ENCODE measurements around the gene MAP2K5.

MAP2K5 gene

DNA sequence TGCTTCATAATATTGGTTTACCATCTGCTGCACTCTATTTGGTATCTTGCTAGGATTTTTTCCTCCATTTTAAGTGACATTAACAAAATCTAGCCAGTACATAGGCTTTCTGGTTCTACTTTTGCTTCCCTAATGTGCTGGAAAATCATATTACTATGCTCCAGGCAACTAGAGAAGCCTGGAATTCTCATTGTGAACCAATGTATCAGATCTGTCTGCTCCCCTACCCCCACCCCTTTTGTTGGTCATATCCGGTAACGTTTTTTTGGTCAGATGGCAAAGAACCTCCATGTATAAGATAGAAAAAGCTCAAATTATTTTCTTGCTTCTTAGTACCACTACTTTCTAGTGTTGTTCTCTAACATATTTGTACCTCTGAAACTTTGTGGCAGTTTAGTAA is 17.1 kb downstream of the MAP2K5 start:
- no peak for DNase-seq (ENCODE audit: low read depth)

DNA sequence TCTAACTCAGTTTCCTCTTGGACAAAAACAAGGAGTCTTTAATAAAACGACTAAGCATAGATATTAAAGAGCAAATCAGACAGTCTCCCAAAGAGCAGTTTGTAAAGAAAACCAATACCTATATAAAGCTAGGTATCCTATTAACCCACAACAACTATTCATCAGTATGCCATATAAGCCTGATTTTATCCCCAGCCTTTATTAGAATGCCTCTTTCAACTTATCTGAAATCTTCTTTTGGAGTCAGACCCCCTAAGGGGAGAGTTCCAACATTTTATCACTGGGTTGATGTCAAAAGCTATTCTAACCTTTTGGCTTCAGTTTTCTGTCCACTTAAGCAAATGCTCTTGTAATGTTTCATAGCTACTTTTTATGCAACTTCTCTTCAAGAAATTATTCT is 17.8 kb downstream of the MAP2K5 start:
- DNase-seq (ENCODE audit: low read depth) = no peak

DNA sequence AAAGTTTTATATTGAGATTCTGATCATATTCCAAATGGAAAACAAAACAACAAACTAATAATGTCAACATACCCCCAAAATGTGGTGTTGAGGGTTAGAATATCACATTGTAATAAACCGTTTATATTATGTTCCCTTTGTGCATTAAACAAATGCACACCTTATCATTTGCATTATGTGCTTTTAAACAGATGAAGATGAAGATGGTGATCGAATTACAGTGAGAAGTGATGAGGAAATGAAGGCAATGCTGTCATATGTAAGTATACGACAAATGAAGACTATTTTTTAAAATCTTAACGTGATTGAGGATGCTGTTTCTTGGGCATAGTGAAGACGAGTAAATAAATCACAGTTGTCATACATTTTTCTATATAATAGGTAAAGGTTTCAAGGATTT is 20.6 kb downstream of the MAP2K5 start:
- no peak for DNase-seq (ENCODE audit: low read depth)

DNA sequence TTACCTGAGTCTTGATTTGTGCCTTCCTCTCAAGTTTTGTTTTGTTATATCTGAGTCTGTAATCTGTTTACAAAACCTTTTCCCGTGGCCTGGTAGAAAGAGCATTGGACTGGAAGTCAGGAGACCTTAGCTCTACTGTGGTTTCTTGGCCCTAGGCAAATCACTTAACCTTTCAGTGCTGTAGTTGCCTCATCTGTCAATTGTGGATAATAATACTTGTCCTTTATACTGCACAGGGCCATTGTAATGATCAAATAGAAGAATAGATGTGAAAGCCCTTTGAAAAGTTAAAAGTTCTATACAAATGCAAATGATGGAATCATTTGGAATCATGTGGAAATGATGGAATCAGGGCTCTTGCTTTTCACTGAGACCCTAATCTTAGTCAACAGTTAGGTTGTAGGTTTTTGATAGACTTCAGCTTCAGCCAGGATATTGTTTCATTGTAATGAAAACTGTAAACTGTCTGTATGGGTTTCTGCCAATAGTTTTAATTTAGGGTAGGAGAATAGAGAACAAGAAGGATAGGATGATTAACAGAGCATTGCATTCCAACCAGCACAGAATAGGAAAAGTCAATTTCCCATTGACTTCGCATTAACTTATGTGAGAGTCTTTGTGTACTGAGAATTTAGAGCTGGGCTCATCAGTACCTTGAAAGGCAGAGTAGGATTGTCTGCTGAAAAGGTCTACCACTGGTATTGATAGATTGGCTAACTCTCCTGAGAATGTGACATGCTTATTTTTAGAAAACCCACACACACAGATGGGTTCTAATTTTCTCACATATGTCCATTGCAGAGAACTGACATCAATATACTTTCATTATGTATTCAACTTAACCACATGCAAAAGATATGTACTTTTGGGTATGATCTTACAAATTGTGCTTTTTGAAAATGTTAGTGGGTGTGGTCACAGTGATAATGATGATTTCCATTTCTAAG is 21.8 kb downstream of the MAP2K5 start:
- DNase-seq (ENCODE audit: low read depth) = no peak

DNA sequence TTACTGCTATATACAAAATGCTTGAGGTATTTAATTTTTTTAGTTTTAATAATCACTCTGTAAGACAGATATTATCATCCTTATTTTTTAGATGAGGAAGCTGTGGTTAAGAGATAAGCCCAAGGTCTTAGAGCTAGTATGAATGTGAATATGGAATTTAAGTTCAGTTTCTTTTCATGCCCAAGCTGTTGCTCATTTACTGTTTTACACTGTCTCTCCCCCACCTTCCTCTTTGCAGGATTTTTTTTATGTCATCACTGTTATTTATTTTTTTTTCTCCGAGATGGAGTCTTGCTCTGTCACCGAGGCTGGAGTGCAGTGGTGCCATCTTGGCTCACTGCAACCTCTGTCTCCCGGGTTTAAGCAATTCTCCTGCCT is 22.5 kb downstream of the MAP2K5 start:
- no peak for DNase-seq (ENCODE audit: low read depth)

DNA sequence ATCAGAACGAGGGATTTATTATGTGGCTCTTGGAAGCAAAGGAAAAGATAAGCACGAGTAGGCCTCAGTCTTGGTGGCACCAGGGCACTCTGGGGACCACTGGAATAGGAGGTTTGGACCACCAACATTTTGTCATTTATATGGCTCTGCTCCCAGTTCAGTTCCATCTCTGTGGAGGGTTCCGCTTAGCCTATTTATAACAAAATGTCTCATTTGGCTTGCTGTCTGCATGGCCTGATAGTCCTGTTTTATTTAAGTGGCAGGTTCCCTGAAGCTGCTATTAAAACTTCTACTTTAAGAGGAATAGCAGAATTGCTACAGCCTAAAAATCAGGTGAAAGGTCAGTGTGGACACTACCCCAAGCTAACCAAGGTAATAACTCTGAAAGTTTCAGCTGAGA is 27.2 kb downstream of the MAP2K5 start:
- no peak for DNase-seq (ENCODE audit: low read depth)

DNA sequence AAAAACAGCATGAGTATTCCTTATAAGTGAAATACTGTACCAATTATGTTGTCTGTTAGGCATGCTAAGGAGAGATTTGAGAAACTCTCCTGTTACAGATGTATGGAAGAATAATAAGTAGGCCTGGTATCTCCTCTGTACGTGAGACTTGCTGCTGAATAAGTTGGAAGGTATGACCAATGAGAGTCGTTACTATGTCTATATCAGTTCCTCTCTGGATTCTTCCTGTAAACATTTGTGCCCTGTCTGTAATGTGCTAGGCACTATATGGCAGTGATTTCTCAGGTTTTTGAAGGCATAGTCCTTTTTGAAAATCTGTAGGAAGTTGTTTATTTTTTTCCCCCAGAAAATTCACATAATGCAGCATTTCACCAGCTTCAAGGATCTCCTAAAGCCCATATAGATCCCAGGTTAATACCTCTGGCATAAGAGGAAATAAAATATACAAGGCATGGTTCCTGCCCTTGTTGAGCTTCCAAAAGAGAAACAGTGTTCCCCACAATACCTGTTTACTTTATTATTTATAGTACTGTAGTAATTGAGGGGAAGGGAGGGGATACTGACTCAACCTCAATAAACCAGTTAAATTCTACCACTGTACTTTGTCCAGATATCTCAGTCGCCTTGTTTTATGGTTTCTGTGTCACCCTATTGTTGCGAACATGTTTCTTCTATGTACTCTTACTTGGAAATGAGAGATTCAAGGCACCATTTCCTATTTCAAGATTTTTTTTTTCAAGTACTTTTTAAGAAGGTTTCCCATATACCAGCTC is 28.6 kb downstream of the MAP2K5 start:
- no peak for DNase-seq (ENCODE audit: low read depth)

DNA sequence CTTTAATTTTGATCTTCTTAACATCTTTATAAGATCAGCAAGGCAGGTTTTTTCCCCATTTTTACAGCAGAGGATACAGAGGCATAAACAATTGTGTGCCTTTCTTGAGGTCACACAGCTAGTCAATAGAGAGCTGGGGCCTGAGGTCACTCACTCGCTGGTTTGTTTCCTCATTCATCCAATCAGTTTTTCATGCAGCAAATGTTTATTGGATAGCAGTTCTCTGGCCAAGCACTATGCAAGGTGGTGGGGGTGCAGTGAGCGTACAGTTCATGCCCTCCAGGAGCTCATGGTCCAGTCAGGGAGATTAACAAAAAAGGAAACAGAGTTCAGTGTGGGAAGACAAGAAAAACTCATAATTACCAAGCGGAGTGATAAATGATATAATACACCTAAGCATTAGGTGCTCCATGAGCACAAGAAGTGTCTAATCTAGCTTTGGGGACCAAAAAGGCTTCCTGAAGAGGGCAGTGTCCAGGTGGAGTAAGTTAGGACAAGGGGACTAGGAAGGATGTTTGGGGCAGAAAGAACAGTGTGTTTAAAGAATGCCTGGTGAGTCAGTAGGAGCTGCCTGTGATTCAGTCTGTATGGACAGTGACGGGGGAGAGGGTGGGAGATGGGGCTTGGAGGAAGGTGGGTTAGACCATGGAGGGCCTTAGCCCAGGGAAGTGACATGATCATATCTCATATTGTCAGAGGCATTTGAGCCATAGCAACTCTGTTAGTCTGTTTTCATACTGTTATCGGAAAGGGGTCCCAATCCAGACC is 29.3 kb downstream of the MAP2K5 start:
- DNase-seq (ENCODE audit: low read depth) = no peak

DNA sequence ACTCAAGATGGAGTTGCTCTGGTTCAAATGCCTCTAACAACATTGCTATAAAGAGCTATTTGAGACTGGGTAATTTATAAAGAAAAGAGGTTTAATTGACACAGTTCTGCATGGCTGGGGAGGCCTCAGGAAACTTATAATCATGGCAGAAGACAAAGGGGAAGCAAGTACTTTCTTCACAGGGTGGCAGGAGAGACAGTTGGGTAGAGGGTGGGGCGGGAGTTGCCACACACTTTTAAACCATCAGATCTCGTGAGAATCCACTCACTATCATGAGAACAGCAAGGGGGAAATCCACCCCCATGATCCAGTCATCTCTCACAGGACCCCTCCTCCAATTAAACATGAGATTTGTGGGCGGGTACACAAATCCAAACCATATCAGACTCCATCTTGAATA is 30.7 kb downstream of the MAP2K5 start:
- no peak for DNase-seq (ENCODE audit: low read depth)

DNA sequence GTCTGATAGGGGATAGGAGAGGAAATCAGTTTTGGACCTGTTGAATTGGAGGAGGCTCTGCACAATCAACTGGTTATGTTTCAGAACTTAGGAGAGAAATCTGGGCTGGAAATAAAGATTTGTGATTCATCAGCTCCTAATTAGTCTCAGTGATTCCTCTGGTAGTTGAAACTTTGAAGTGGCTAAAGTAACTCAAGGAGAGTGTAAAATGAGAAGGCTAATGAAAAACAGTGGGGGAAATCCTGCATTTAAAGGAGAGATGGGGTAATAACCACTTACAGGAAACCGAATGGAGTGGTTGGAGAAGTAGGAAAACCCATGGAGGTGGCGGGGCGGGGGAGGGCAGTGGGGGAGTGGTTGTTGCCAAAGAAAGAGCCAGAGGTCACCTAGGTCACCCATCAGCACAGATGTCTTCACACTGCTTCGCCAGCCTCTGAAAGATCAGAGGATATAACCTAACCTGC is 32.6 kb downstream of the MAP2K5 start:
- no peak for DNase-seq (ENCODE audit: low read depth)

DNA sequence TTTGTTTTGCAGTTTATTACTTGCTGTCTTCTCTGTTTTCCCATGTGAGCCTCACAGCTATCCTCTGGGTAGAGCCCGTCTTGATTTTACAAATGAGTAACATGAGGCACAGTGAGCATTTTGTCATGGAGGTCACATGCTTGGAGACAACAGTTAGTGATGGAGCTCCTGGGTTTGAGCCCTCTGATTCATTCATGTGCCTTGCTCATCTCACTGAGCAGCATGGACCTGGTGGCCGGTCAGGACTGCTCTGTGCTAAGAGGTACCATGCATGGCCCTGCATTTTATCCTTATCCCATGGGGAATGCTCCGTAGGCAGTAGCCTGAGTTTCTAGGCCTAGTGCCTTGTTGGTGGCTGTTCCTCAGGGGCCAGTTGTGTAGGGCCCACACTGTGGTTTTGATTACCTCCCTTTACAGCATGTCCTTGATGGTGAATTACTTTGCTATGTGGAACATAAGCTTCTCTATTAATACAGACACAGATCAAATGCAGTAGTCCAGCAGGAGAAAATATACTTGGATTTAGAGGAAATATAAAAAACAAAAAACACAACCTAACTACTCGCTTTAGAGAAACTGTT is 35.6 kb downstream of the MAP2K5 start:
- DNase-seq (ENCODE audit: low read depth) = no peak

DNA sequence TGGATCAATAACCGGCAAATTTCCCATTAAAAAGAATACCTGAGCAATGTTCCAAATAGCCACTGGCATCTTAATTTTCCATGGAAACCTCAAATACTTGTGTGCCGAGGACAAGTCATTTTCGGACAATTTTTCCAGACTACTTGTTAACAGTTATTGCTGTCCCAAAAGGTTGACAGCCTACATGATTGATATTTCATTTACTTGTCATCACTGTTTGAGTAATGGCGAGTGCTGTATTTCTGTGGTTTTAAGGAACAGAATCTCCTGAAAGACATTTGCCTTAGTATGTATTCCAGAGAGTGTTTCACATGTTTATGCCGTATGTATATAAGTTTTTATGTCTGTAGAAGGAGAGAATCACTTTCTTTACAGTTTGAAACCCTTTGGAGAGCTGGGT is 36.7 kb downstream of the MAP2K5 start:
- DNase-seq (ENCODE audit: low read depth) = no peak

DNA sequence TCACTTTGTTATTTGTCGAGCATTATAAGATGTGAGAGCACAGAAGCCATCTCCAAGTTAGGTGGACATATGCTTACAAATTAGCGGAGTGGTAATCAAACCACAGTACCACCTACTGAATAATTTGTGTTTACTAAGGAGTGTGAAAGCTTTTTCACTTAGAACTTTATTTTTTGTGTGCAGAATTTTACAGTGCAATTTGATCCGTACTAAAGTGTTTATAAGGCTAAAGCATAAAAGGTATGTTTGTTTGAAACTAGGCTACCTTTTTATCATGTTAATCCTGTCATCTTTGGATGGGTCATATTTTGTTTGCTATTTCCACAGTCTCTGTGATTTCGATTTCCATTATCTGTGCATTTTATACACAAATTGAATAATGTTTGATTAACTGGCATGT is 37.5 kb downstream of the MAP2K5 start:
- DNase-seq (ENCODE audit: low read depth) = no peak

DNA sequence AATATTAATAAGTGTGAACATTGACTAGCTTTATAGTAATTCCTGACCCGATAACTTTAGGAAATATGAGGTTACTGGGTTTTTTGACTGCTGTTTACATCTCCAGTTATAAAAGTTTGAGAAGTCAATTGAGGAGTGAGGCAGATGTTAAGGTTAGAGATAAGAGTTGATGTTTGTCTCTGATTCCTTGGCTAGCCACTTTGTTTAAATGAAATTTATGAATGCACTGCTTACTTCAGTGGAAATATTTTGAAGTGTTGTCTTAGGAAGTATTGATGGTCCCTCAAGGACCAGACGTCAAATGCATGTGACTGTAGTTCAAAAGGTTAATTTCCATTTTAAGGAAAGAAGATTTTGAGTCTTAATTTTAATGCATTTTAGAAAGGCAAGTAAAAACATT is 41.7 kb downstream of the MAP2K5 start:
- no peak for DNase-seq (ENCODE audit: low read depth)

DNA sequence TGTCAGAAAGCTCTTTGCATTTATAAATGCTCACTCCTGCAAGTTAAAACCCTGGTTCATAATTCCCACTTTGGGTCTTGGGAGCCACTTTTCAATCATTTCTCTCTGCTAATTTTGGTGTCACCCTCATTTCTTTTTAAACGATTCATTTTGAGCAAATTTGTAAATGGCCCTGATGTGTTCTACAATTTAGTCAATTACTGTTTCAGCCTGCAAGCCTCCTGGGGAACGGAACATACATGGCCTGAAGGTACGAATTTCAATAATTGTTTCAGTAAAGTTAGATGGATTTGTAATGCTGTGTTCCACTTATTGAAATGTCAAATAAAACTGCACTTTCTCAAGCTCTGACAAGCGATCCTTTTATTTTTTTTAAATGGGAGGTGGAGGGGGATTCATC is 43.2 kb downstream of the MAP2K5 start:
- no peak for DNase-seq (ENCODE audit: low read depth)

DNA sequence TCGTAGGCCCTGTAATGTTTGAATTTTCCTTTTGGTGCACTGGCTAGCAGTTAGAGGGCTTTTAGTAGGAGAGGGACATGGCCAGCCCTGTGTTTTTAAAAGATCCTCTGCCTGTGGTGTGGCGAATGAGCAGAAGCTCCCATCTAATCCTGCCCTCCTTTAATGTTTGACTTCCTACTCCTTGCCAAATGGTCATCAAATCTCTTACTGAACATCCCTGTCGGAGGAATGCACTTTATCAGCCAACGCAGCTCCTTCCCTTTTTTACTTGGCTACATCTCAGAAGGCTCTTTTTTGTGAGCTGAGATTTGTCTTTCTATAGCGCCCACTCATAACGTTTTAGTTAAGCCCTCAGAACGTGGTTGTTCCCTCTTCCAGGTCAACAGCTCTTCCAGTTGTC is 44.8 kb downstream of the MAP2K5 start:
- no peak for DNase-seq (ENCODE audit: low read depth)

DNA sequence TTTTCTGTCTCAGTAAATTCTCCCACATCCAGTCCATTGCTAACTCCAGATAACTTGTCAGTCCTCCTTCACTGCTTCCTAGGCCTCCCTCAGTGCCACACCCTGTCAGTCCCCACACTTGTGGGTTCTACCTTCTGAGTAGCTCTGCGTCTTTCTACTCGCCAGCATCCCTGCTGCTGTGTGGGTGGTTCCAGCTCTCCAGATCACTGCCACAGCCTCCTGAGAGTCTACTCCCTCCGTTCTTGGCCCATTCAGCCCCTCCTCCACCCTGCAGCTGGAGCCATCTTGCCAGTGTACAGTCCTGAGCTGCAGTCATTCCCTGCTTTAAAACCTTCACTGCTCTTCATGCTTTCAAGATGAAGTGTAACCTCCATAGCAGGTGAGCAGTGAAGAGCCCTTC is 45.3 kb downstream of the MAP2K5 start:
- no peak for DNase-seq (ENCODE audit: low read depth)

DNA sequence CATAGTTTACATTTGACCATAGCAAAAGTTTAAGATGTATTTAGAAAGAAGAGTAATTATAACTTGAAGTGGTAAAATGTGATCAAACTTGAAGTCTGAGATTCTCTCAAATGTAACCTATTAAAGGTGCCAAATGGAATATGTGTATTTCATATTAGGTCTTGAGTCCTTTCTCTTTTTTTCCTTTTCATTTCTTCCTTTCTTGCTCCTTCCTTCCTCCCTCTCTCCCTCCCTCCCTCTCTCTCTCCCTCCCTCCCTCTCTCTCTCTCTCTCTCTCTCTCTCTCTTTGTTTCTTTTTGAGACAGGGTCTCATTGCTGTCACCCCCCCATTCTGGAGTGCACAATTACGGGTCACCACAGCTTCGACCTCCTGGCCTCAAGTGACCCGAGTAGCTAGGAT is 47.7 kb downstream of the MAP2K5 start:
- DNase-seq (ENCODE audit: low read depth) = no peak

DNA sequence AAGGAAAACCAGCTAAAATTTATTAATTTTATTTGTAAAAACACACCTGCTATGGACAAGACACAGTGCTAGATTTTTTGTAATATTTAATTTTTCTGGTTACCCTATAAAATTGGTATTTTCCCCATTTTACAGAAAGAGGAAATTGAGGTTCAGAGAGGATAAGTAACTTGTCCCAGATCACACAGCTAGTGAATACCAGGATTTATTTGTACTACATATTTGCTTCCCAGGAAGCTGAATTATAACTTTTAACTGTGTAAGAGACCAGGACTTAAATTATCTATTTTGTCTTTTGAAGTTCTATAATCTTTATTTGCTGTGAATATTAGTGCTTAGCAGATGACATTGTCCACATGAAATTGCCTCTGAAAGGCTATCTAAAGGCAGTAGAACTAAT is 49.7 kb downstream of the MAP2K5 start:
- no peak for DNase-seq (ENCODE audit: low read depth)

DNA sequence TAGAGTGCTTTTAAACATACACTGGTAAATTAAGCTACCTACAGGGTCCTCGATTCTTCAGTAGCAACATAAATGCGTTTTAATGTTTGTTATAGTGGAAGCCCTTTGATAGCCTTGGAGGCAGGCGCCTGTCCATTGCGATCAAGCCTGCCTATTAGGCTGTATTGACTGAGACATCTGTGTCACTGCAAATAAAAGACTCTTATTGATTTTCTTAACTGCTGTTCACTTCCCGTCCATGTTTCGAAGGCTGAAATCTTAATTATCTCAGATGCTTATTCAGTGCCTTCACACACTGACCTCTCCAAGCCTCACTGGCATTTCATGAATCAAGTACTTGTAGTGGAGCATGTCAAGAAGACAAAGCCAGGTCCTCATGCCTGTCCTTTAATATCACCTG is 51.1 kb downstream of the MAP2K5 start:
- no peak for DNase-seq (ENCODE audit: low read depth)

DNA sequence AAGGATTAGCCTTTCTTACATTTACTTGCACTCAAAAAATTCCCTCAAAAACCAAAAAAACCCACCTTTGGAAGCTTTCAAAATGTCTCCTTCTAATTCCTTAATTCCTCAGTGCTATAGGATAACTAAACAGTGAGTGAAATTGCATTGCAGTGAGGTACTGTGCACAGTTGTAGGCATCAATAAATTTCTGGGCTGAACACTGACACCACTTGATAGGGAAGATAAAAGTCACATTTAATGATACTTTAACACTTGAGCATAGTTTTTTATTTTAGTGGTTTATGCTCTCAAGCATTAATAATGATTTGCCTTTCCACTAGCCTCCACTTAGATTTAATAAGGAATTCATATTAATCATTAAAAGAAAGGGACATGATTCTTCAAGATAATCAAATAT is 52.3 kb downstream of the MAP2K5 start:
- DNase-seq (ENCODE audit: low read depth) = no peak

DNA sequence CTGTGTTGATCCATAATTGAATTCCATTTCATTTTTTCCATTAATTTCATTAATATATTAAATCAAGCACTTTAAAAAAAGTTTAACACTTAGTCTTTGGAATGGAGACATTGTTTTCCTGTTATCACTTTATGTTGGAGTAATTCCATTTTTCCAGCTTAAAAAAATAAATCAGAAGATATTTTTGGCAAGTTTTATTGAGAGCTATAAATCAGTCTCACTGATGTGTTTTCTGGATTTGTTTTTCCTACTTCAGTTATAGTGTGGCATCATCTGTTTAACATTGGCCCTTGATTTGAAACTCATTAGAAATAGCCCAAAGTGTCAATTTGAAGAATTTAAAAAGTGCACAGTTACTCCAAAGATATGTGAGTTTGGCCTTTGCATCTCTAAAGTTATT is 53.1 kb downstream of the MAP2K5 start:
- no peak for DNase-seq (ENCODE audit: low read depth)

Data from activated T-helper 9 cell treated with anti-CD3 and anti-CD28 coated beads, Interleukin-2, amount 50 U/mL, for 16 hours (primary cell).